ENCODE data around the gene WFS1.

The WFS1 gene

GRCh38 chr4:6319530-6320150 lies 50.0 kb downstream of the WFS1 start:
- ChIA-PET POLR2A (ENCODE audit: low non-redundant PET) (no interaction called here), CTCF (no interaction called here)
- H3K27ac ChIP-seq = no peak overlapping the region
- no peak for DNase-seq (ENCODE audit: low spot score)
- no peak for TF ChIP-seq CTCF (conservative IDR thresholded peaks at IDR 0.05; ENCODE audit: low read depth)

GRCh38 chr4:6320663-6321062 lies 51.0 kb downstream of the WFS1 start:
- no peak for DNase-seq (ENCODE audit: low spot score)
- ChIA-PET CTCF (interaction anchor here (0.7 to 1.3 kb wide), 2 partner anchors 71 to 1934 kb away, joined by 3 to 6 read pairs; partner anchors contain the start of gene NSG1), POLR2A (ENCODE audit: low non-redundant PET) (no interaction called here)
- H3K27ac ChIP-seq = no peak overlapping the region
- no peak for TF ChIP-seq CTCF (conservative IDR thresholded peaks at IDR 0.05; ENCODE audit: low read depth)

GRCh38 chr4:6321361-6321760 lies 51.7 kb downstream of the WFS1 start:
- H3K27ac ChIP-seq = no peak overlapping the region
- no peak for TF ChIP-seq CTCF (conservative IDR thresholded peaks at IDR 0.05; ENCODE audit: low read depth)
- POLR2A ChIA-PET (ENCODE audit: low non-redundant PET) = no interaction called here
- no peak for DNase-seq (ENCODE audit: low spot score)
- CTCF ChIA-PET = interaction anchor here (0.7 to 1.3 kb wide), 3 partner anchors 70 to 1934 kb away, joined by 3 to 6 read pairs (median 3); partner anchors contain the start of gene NSG1

GRCh38 chr4:6322067-6322760 lies 52.6 kb downstream of the WFS1 start:
- no peak for DNase-seq (ENCODE audit: low spot score)
- no peak overlapping the region for H3K27ac ChIP-seq
- ChIA-PET POLR2A (ENCODE audit: low non-redundant PET) (no interaction called here), CTCF (interaction anchor here (0.9 kb wide), 1 partner anchor 71 kb away, joined by 3 read pairs; no protein-coding TSS in a partner anchor)
- no peak for TF ChIP-seq CTCF (conservative IDR thresholded peaks at IDR 0.05; ENCODE audit: low read depth)

GRCh38 chr4:6322761-6323566 lies 53.3 kb downstream of the WFS1 start:
- CTCF ChIA-PET = no interaction called here
- no peak for DNase-seq (ENCODE audit: low spot score)
- no peak overlapping the region for H3K27ac ChIP-seq
- POLR2A ChIA-PET (ENCODE audit: low non-redundant PET) = no interaction called here
- no peak for TF ChIP-seq CTCF (conservative IDR thresholded peaks at IDR 0.05; ENCODE audit: low read depth)

GRCh38 chr4:6324461-6324998 lies 54.9 kb downstream of the WFS1 start:
- DNase-seq (ENCODE audit: low spot score) = no peak
- ChIA-PET CTCF (no interaction called here), POLR2A (ENCODE audit: low non-redundant PET) (no interaction called here)
- H3K27ac ChIP-seq = no peak overlapping the region
- no peak for TF ChIP-seq CTCF (conservative IDR thresholded peaks at IDR 0.05; ENCODE audit: low read depth)
